PC-9 (cell line): ENCODE measurements around the gene PRDM16. TPM values are rescaled to one million over a fixed set of nuclear protein-coding genes. Genes with fewer than 3 reads are reported as not detected.

Source experiments
- BruUV-seq: library from RNA; stranded (reverse); fragments of 400-500 nt; replicated peaks from 2 replicates; lab custom pipeline; 2021; lab: Mats Ljungman, UMichigan
- CTCF ChIA-PET: fragments of 300-600 bp; sonication (Branson Sonifier 250); formaldehyde crosslinking; loops from one replicate; lab custom pipeline; 2022; ENCODE audit warnings: antibody characterized with exemption; lab: Charles Lee
- POLR2A ChIA-PET: fragments of 300-600 bp; sonication (Branson Sonifier 250); formaldehyde crosslinking; loops from one replicate; lab custom pipeline; 2022; ENCODE audit warnings: antibody characterized with exemption; ENCODE audit not compliant: unreplicated experiment; lab: Charles Lee
- DNase-seq, 2 experiments: peaks; one replicate each; pipeline versions ENCODE4 v3.0.0 to v3.0.0-alpha.2; 2015 to 2022; ENCODE audit warnings: mixed read lengths in 1 of 2
- H2AFZ ChIP-seq: fragments of 200-600 bp; sonication (generic); 2 replicates; pipeline ENCODE4 v1.8.1; 2017; ENCODE audit warnings: antibody characterized with exemption
- H3F3A ChIP-seq: fragments of 200-600 bp; sonication (generic); 2 replicates; pipeline ENCODE4 v1.8.1; 2017; ENCODE audit warnings: antibody characterized with exemption, mild to moderate bottlenecking, low read depth; ENCODE audit not compliant: insufficient read depth
- H3K27ac ChIP-seq: fragments of 200-600 bp; sonication (generic); 2 replicates; pipeline ENCODE4 v1.6.1; 2016; ENCODE audit warnings: mixed run types
- H3K27me3 ChIP-seq: fragments of 200-600 bp; sonication (generic); 2 replicates; pipeline ENCODE4 v1.6.1; 2016; ENCODE audit warnings: low read depth, mixed run types; ENCODE audit not compliant: insufficient read depth
- H3K36me3 ChIP-seq: fragments of 200-600 bp; sonication (generic); 2 replicates; pipeline ENCODE4 v1.6.1; 2016; ENCODE audit warnings: low read depth, mixed run types
- H3K4me1 ChIP-seq: fragments of 200-600 bp; sonication (generic); replicated peaks from 2 replicates; pipeline ENCODE4 v1.6.1; 2016; ENCODE audit warnings: mixed run types; ENCODE audit not compliant: insufficient read depth
- H3K4me2 ChIP-seq: fragments of 200-600 bp; sonication (generic); 2 replicates; pipeline ENCODE4 v1.6.1; 2017; ENCODE audit warnings: mixed run types
- H3K4me3 ChIP-seq: fragments of 200-600 bp; sonication (generic); 2 replicates; pipeline ENCODE4 v1.6.1; 2016; ENCODE audit warnings: mixed run types
- H3K79me2 ChIP-seq: fragments of 200-600 bp; sonication (generic); 2 replicates; pipeline ENCODE4 v1.6.1; 2017; ENCODE audit warnings: low read depth, mixed run types
- H3K9me2 ChIP-seq: fragments of 200-600 bp; sonication (generic); 2 replicates; pipeline ENCODE4 v1.8.1; 2017; ENCODE audit warnings: mild to moderate bottlenecking; ENCODE audit not compliant: insufficient read depth
- H3K9me3 ChIP-seq: fragments of 200-600 bp; sonication (generic); 2 replicates; pipeline ENCODE4 v1.8.1; 2016; ENCODE audit warnings: low read depth; ENCODE audit not compliant: insufficient read depth
- H4K20me1 ChIP-seq: fragments of 200-600 bp; sonication (generic); 2 replicates; pipeline ENCODE4 v1.8.1; 2017; ENCODE audit not compliant: insufficient read depth
- CTCF ChIP-seq: fragments of 200-600 bp; sonication (generic); conservative IDR thresholded peaks from 2 replicates; pipeline ENCODE4 v1.6.1; 2017; ENCODE audit warnings: mixed run types, antibody characterized with exemption, mild to moderate bottlenecking, moderate library complexity
- EZH2 ChIP-seq: fragments of 200-600 bp; sonication (generic); IDR thresholded peaks from 2 replicates; pipeline ENCODE4 v1.8.0; 2017; ENCODE audit warnings: antibody characterized with exemption, low read depth
- intact Hi-C: fragments of 100-400 bp; cut with micrococcal nuclease; formaldehyde crosslinking; loops from one replicate; pipeline ENCODE4 v1.10.0; 2022; ENCODE audit not compliant: unreplicated experiment
- total RNA-seq: library from RNA; stranded (reverse); gene quantifications from 2 replicates; pipeline ENCODE4 v1.2.3, GENCODE V29; 2021

The PRDM16 gene
- total RNA-seq, 1 experiment from 2014 or later = not detected

- no peaks in the 10 kb centered on the region for H3K4me1 ChIP-seq
- no peaks in the 10 kb centered on the region for H4K20me1 ChIP-seq
- CTCF ChIA-PET = no interaction called here
- H3K9me3 ChIP-seq = no peaks in the 10 kb centered on the region
- peaks cover 74% of the 10 kb centered on the region for H3K27me3 ChIP-seq
- intact Hi-C loops = no loop called here
- no TSS peak for BruUV-seq
- POLR2A ChIA-PET = no interaction called here
- no peak overlapping the region for H3K27ac ChIP-seq
- 0 out of 2 replicates have a peak, but pooled peaks cover 6% of the 10 kb centered on the region for H3F3A ChIP-seq
- no peaks in the 10 kb centered on the region for H3K9me2 ChIP-seq
- TF ChIP-seq CTCF (no peak), EZH2 (no peak)
- no peak overlapping the region for H3K4me2 ChIP-seq
- H2AFZ ChIP-seq = no peak overlapping the region
- no peak for DNase-seq
- no peak overlapping the region for H3K4me3 ChIP-seq
- no peaks in the 10 kb centered on the region for H3K36me3 ChIP-seq
- no peaks in the 10 kb centered on the region for H3K79me2 ChIP-seq
These were observed 42.5 kb downstream of the PRDM16 start for GRCh38 chr1:3111348-3112021.

GRCh38 chr1:3112526-3112925 lies 43.5 kb downstream of the PRDM16 start:
- Histone ChIP-seq H3K4me3 (no peak overlapping the region), H3K36me3 (no peaks in the 10 kb centered on the region), H2AFZ (no peak overlapping the region), H3K27me3 (peaks cover 74% of the 10 kb centered on the region), H3K27ac (no peak overlapping the region), H3K9me3 (no peaks in the 10 kb centered on the region), H3K79me2 (no peaks in the 10 kb centered on the region), H3K9me2 (no peaks in the 10 kb centered on the region), H3F3A (0 out of 2 replicates have a peak, but pooled peaks cover 6% of the 10 kb centered on the region), H4K20me1 (no peaks in the 10 kb centered on the region), H3K4me1 (no peaks in the 10 kb centered on the region), H3K4me2 (no peak overlapping the region)
- CTCF ChIA-PET = no interaction called here
- TF ChIP-seq CTCF (no peak), EZH2 (no peak; the same call in 1 of the 2 replicates)
- no TSS peak for BruUV-seq
- POLR2A ChIA-PET = no interaction called here
- DNase-seq = no peak
- intact Hi-C loops = no loop called here

- Histone ChIP-seq H3K9me2 (no peaks in the 10 kb centered on the region), H3K27me3 (peaks cover 74% of the 10 kb centered on the region), H3K4me1 (no peaks in the 10 kb centered on the region), H4K20me1 (no peaks in the 10 kb centered on the region), H3K27ac (no peak overlapping the region), H3F3A (0 out of 2 replicates have a peak, but pooled peaks cover 6% of the 10 kb centered on the region), H3K4me2 (no peak overlapping the region), H3K79me2 (no peaks in the 10 kb centered on the region), H2AFZ (no peak overlapping the region), H3K4me3 (no peak overlapping the region), H3K36me3 (no peaks in the 10 kb centered on the region), H3K9me3 (no peaks in the 10 kb centered on the region)
- ChIA-PET CTCF (no interaction called here), POLR2A (no interaction called here)
- DNase-seq = no peak
- intact Hi-C loops = no loop called here
- TF ChIP-seq CTCF (no peak), EZH2 (no peak)
- BruUV-seq = no TSS peak
These were observed 44.2 kb downstream of the PRDM16 start for GRCh38 chr1:3113047-3113740.
